HEK293 (cell line): Measurements from ENCODE around the gene ZNF438.

Experiments used
- AEBP2 ChIP-seq: fragments of 450-650 bp; formaldehyde crosslinking; IDR thresholded peaks from 2 replicates; pipeline ENCODE4 v1.5.1; 2016; ENCODE audit warnings: missing biosample characterization, missing genetic modification characterization, borderline replicate concordance
- CTCF ChIP-seq: fragments of 450-650 bp; formaldehyde crosslinking; IDR thresholded peaks from 2 replicates; pipeline ENCODE4 v1.5.1; 2016; ENCODE audit warnings: missing biosample characterization, missing genetic modification characterization
- HOXD13 ChIP-seq: sonication (generic); formaldehyde crosslinking; IDR thresholded peaks from 2 replicates; pipeline ENCODE4 v1.8.0; 2022; ENCODE audit warnings: missing genetic modification reagents, borderline replicate concordance
- KLF1 ChIP-seq: fragments of 450-650 bp; formaldehyde crosslinking; IDR thresholded peaks from 2 replicates; pipeline ENCODE4 v1.5.1; 2016; ENCODE audit warnings: missing biosample characterization, missing genetic modification characterization
- MEIS1 ChIP-seq: sonication (generic); formaldehyde crosslinking; IDR thresholded peaks from 2 replicates; pipeline ENCODE4 v1.8.1; 2022; ENCODE audit warnings: missing genetic modification reagents, mild to moderate bottlenecking, borderline replicate concordance
- REST ChIP-seq: fragments of 450-650 bp; formaldehyde crosslinking; IDR thresholded peaks from 2 replicates; pipeline ENCODE4 v1.5.1; 2016; ENCODE audit warnings: missing biosample characterization, missing genetic modification characterization
- YY1 ChIP-seq: fragments of 450-650 bp; formaldehyde crosslinking; IDR thresholded peaks from 2 replicates; pipeline ENCODE4 v1.5.1; 2018; ENCODE audit warnings: missing biosample characterization, missing genetic modification characterization
- ZBTB1 ChIP-seq: fragments of 450-650 bp; formaldehyde crosslinking; IDR thresholded peaks from 2 replicates; pipeline ENCODE4 v1.5.1; 2016; ENCODE audit warnings: missing biosample characterization, missing genetic modification characterization
- ZBTB8A ChIP-seq: fragments of 450-650 bp; formaldehyde crosslinking; IDR thresholded peaks from 2 replicates; pipeline ENCODE4 v1.5.1; 2016; ENCODE audit warnings: missing biosample characterization, missing genetic modification characterization
- ZNF280D ChIP-seq: fragments of 450-650 bp; formaldehyde crosslinking; IDR thresholded peaks from 2 replicates; pipeline ENCODE4 v1.5.1; 2016; ENCODE audit warnings: missing biosample characterization, missing genetic modification characterization
- ZNF391 ChIP-seq: fragments of 450-650 bp; formaldehyde crosslinking; IDR thresholded peaks from 2 replicates; pipeline ENCODE4 v1.5.1; 2016; ENCODE audit warnings: low read depth, missing biosample characterization, missing genetic modification characterization, borderline replicate concordance
- ZNF510 ChIP-seq: fragments of 450-650 bp; formaldehyde crosslinking; IDR thresholded peaks from 2 replicates; pipeline ENCODE4 v1.5.1; 2018; ENCODE audit warnings: mild to moderate bottlenecking, missing genetic modification characterization, missing biosample characterization; ENCODE audit not compliant: insufficient replicate concordance
- ZNF580 ChIP-seq: fragments of 450-650 bp; formaldehyde crosslinking; IDR thresholded peaks from 2 replicates; pipeline ENCODE4 v1.5.1; 2016; ENCODE audit warnings: missing biosample characterization, missing genetic modification characterization

GRCh38 chr10:30928742-30929141 lies 102.9 kb downstream of the ZNF438 start:
- TF ChIP-seq ZNF580 = no peak
- no peak for TF ChIP-seq MEIS1 (CRISPR knock-in tag)
- no peak for TF ChIP-seq YY1 (tag by site-specific recombination)
- TF ChIP-seq ZBTB8A (tag by site-specific recombination) = no peak
- no peak for TF ChIP-seq CTCF (tag by site-specific recombination)
- no peak for TF ChIP-seq REST (tag by site-specific recombination)
- no peak for TF ChIP-seq AEBP2 (tag by site-specific recombination)
- TF ChIP-seq ZNF391 (tag by site-specific recombination) = no peak
- no peak for TF ChIP-seq ZNF280D (tag by site-specific recombination)
- TF ChIP-seq ZBTB1 = no peak
- no peak for TF ChIP-seq HOXD13 (CRISPR knock-in tag)
- no peak for TF ChIP-seq KLF1
- no peak for TF ChIP-seq ZNF510 (tag by site-specific recombination)
